ENCODE data around the gene FHAD1. TPM values are rescaled to one million over a fixed set of nuclear protein-coding genes. Genes with fewer than 3 reads are reported as not detected.

FHAD1 gene
- total RNA-seq, 1 donor from 2014 or later, result 1.7 TPM

- no peaks in the 10 kb centered on the region for H3K9me3 Mint-ChIP-seq
- H3K27me3 Mint-ChIP-seq (ENCODE audit: low read depth), result no peaks in the 10 kb centered on the region
- peaks cover 4% of the 10 kb centered on the region for H3K36me3 Mint-ChIP-seq (ENCODE audit: low read depth)
- TF ChIP-seq, protein P1, sequence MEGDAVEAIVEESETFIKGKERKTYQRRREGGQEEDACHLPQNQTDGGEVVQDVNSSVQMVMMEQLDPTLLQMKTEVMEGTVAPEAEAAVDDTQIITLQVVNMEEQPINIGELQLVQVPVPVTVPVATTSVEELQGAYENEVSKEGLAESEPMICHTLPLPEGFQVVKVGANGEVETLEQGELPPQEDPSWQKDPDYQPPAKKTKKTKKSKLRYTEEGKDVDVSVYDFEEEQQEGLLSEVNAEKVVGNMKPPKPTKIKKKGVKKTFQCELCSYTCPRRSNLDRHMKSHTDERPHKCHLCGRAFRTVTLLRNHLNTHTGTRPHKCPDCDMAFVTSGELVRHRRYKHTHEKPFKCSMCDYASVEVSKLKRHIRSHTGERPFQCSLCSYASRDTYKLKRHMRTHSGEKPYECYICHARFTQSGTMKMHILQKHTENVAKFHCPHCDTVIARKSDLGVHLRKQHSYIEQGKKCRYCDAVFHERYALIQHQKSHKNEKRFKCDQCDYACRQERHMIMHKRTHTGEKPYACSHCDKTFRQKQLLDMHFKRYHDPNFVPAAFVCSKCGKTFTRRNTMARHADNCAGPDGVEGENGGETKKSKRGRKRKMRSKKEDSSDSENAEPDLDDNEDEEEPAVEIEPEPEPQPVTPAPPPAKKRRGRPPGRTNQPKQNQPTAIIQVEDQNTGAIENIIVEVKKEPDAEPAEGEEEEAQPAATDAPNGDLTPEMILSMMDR (conservative IDR thresholded peaks at IDR 0.05), result no peak
- H3K4me3 Mint-ChIP-seq, result no peak overlapping the region
- DNase-seq (ENCODE audit: low read depth, low spot score), result no peak
- H3K4me1 Mint-ChIP-seq, result peaks cover 14% of the 10 kb centered on the region
- no peak overlapping the region for H3K27ac Mint-ChIP-seq (ENCODE audit: unreplicated experiment)
These were observed 173.9 kb downstream of the FHAD1 start for GRCh38 chr1:15420853-15421465.

- no peak overlapping the region for H3K27ac Mint-ChIP-seq (ENCODE audit: unreplicated experiment)
- H3K9me3 Mint-ChIP-seq, result no peaks in the 10 kb centered on the region
- no peak for DNase-seq (ENCODE audit: low read depth, low spot score)
- H3K27me3 Mint-ChIP-seq (ENCODE audit: low read depth), result no peaks in the 10 kb centered on the region
- TF ChIP-seq, protein P1 (conservative IDR thresholded peaks at IDR 0.05), result no peak
- H3K4me1 Mint-ChIP-seq, result peaks cover 15% of the 10 kb centered on the region
- no peak overlapping the region for H3K4me3 Mint-ChIP-seq
- peaks cover 4% of the 10 kb centered on the region for H3K36me3 Mint-ChIP-seq (ENCODE audit: low read depth)
These were observed 175.8 kb downstream of the FHAD1 start for GRCh38 chr1:15422871-15423270.

DNA sequence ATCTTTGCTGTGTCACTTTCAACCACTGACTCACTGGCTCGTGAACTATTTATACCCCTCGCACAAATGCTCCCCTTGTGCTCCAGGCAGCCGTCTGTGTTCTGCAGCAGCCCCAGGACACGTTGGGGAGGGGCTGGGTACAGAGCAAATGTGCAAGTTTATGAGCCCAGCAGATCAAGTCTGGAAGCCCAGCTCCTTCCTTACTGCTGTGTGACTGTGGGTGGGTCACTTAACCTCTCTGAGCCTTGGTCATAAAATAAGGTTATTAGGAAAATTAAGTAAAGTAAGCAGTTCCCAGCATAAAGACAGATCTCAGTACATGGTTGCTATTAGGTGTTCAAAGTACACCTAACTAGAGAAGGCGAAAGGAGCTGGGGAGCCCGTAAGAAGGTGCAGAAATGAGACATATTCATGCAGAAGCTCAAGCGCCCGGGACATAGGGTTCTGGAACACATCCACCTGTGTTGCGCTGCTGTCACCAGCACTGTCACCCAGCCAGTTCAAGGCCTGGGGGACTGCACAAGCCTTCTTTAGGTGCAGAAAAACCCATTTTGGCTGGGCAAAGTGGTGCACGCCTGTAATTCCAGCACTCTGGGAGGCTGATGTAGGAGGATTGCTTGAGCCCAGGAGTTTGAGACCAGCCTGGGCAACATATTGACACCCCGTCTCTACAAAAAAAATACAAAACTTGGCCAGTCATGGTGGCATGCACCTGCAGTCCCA is 176.5 kb downstream of the FHAD1 start:
- Mint-ChIP-seq H3K4me1 (peaks cover 15% of the 10 kb centered on the region), H3K9me3 (no peaks in the 10 kb centered on the region), H3K36me3 (ENCODE audit: low read depth) (peaks cover 4% of the 10 kb centered on the region), H3K27me3 (ENCODE audit: low read depth) (no peaks in the 10 kb centered on the region), H3K4me3 (no peak overlapping the region), H3K27ac (ENCODE audit: unreplicated experiment) (no peak overlapping the region)
- TF ChIP-seq, protein P1 (conservative IDR thresholded peaks at IDR 0.05), result no peak
- DNase-seq (ENCODE audit: low read depth, low spot score), result no peak

GRCh38 chr1:15424146-15424667 is 177.2 kb downstream of the FHAD1 start:
- Mint-ChIP-seq H3K4me3 (no peak overlapping the region), H3K4me1 (peaks cover 15% of the 10 kb centered on the region), H3K9me3 (no peaks in the 10 kb centered on the region), H3K36me3 (ENCODE audit: low read depth) (peaks cover 4% of the 10 kb centered on the region), H3K27ac (ENCODE audit: unreplicated experiment) (no peak overlapping the region), H3K27me3 (ENCODE audit: low read depth) (no peaks in the 10 kb centered on the region)
- DNase-seq (ENCODE audit: low read depth, low spot score), result no peak
- TF ChIP-seq, protein P1 (conservative IDR thresholded peaks at IDR 0.05), result no peak

- TF ChIP-seq, protein P1 (conservative IDR thresholded peaks at IDR 0.05), result no peak
- no peak overlapping the region for H3K27ac Mint-ChIP-seq (ENCODE audit: unreplicated experiment)
These were observed 178.0 kb downstream of the FHAD1 start for GRCh38 chr1:15424981-15425380.

More at GRCh38 chr1:15424981-15425380, 178.0 kb downstream of the FHAD1 start:
- H3K4me3 Mint-ChIP-seq, result no peak overlapping the region
- H3K27me3 Mint-ChIP-seq (ENCODE audit: low read depth), result no peaks in the 10 kb centered on the region
- DNase-seq (ENCODE audit: low read depth, low spot score), result no peak
- peaks cover 4% of the 10 kb centered on the region for H3K36me3 Mint-ChIP-seq (ENCODE audit: low read depth)
- peaks cover 15% of the 10 kb centered on the region for H3K4me1 Mint-ChIP-seq
- H3K9me3 Mint-ChIP-seq, result no peaks in the 10 kb centered on the region
